ENCODE measurements around the gene BAD. TPM values are rescaled to one million over a fixed set of nuclear protein-coding genes. Genes with fewer than 3 reads are reported as not detected.

The BAD gene
- total and polyA plus RNA-seq, 2 of the 13 experiments (the other 11 are each of a cell fraction or from before 2014, with no cell fraction given): 17.9 to 28.5 TPM

GRCh38 chr11:64225608-64226506 lies 58.6 kb downstream of the BAD start, which contains the start of the genes NUDT22 and TRPT1 (continued):
- TF ChIP-seq, protein P1, sequence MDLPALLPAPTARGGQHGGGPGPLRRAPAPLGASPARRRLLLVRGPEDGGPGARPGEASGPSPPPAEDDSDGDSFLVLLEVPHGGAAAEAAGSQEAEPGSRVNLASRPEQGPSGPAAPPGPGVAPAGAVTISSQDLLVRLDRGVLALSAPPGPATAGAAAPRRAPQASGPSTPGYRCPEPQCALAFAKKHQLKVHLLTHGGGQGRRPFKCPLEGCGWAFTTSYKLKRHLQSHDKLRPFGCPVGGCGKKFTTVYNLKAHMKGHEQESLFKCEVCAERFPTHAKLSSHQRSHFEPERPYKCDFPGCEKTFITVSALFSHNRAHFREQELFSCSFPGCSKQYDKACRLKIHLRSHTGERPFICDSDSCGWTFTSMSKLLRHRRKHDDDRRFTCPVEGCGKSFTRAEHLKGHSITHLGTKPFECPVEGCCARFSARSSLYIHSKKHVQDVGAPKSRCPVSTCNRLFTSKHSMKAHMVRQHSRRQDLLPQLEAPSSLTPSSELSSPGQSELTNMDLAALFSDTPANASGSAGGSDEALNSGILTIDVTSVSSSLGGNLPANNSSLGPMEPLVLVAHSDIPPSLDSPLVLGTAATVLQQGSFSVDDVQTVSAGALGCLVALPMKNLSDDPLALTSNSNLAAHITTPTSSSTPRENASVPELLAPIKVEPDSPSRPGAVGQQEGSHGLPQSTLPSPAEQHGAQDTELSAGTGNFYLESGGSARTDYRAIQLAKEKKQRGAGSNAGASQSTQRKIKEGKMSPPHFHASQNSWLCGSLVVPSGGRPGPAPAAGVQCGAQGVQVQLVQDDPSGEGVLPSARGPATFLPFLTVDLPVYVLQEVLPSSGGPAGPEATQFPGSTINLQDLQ (CRISPR knock-in tag; IDR thresholded peaks at IDR 0.05): no peak
- no peak for TF ChIP-seq NFIC (IDR thresholded peaks at IDR 0.05; ENCODE audit: low read length)
- no peak for TF ChIP-seq EHMT2 (IDR thresholded peaks at IDR 0.05; ENCODE audit: borderline replicate concordance, low read depth, low read length)
- 0 out of 2 replicates have a peak, but pooled peaks have one; percentile 79 for TF ChIP-seq ZNF788 (CRISPR knock-in tag; IDR thresholded peaks at IDR 0.05; ENCODE audit: borderline replicate concordance)
- TF ChIP-seq ZNF614 (CRISPR knock-in tag; IDR thresholded peaks at IDR 0.05; ENCODE audit: borderline replicate concordance): no peak
- TF ChIP-seq, protein P2, sequence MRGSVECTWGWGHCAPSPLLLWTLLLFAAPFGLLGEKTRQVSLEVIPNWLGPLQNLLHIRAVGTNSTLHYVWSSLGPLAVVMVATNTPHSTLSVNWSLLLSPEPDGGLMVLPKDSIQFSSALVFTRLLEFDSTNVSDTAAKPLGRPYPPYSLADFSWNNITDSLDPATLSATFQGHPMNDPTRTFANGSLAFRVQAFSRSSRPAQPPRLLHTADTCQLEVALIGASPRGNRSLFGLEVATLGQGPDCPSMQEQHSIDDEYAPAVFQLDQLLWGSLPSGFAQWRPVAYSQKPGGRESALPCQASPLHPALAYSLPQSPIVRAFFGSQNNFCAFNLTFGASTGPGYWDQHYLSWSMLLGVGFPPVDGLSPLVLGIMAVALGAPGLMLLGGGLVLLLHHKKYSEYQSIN (CRISPR knock-in tag; IDR thresholded peaks at IDR 0.05; ENCODE audit: borderline replicate concordance): no peak
- peak; percentile 61; the same call in 1 of the 2 replicates for TF ChIP-seq ZNF558 (CRISPR knock-in tag; IDR thresholded peaks at IDR 0.05; ENCODE audit: borderline replicate concordance)
- TF ChIP-seq NONO (IDR thresholded peaks at IDR 0.05): no peak
- TF ChIP-seq NONO (CRISPR knock-in tag; conservative IDR thresholded peaks at IDR 0.05): peak; percentile 92
- TF ChIP-seq TBL1XR1 (IDR thresholded peaks at IDR 0.05; ENCODE audit: borderline replicate concordance, low read length, partially characterized antibody): no peak
- TF ChIP-seq SOX5 (CRISPR knock-in tag; IDR thresholded peaks at IDR 0.05; ENCODE audit: borderline replicate concordance): peak; percentile 10; the same call in 1 of the 2 replicates
- no peak for TF ChIP-seq ZBTB21 (CRISPR knock-in tag; IDR thresholded peaks at IDR 0.05)
- TF ChIP-seq, protein P3, sequence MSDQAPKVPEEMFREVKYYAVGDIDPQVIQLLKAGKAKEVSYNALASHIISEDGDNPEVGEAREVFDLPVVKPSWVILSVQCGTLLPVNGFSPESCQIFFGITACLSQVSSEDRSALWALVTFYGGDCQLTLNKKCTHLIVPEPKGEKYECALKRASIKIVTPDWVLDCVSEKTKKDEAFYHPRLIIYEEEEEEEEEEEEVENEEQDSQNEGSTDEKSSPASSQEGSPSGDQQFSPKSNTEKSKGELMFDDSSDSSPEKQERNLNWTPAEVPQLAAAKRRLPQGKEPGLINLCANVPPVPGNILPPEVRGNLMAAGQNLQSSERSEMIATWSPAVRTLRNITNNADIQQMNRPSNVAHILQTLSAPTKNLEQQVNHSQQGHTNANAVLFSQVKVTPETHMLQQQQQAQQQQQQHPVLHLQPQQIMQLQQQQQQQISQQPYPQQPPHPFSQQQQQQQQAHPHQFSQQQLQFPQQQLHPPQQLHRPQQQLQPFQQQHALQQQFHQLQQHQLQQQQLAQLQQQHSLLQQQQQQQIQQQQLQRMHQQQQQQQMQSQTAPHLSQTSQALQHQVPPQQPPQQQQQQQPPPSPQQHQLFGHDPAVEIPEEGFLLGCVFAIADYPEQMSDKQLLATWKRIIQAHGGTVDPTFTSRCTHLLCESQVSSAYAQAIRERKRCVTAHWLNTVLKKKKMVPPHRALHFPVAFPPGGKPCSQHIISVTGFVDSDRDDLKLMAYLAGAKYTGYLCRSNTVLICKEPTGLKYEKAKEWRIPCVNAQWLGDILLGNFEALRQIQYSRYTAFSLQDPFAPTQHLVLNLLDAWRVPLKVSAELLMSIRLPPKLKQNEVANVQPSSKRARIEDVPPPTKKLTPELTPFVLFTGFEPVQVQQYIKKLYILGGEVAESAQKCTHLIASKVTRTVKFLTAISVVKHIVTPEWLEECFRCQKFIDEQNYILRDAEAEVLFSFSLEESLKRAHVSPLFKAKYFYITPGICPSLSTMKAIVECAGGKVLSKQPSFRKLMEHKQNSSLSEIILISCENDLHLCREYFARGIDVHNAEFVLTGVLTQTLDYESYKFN (CRISPR knock-in tag; conservative IDR thresholded peaks at IDR 0.05): peak; percentile 52
- TF ChIP-seq, protein P4, sequence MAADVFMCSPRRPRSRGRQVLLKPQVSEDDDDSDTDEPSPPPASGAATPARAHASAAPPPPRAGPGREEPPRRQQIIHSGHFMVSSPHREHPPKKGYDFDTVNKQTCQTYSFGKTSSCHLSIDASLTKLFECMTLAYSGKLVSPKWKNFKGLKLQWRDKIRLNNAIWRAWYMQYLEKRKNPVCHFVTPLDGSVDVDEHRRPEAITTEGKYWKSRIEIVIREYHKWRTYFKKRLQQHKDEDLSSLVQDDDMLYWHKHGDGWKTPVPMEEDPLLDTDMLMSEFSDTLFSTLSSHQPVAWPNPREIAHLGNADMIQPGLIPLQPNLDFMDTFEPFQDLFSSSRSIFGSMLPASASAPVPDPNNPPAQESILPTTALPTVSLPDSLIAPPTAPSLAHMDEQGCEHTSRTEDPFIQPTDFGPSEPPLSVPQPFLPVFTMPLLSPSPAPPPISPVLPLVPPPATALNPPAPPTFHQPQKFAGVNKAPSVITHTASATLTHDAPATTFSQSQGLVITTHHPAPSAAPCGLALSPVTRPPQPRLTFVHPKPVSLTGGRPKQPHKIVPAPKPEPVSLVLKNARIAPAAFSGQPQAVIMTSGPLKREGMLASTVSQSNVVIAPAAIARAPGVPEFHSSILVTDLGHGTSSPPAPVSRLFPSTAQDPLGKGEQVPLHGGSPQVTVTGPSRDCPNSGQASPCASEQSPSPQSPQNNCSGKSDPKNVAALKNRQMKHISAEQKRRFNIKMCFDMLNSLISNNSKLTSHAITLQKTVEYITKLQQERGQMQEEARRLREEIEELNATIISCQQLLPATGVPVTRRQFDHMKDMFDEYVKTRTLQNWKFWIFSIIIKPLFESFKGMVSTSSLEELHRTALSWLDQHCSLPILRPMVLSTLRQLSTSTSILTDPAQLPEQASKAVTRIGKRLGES (CRISPR knock-in tag; IDR thresholded peaks at IDR 0.05; ENCODE audit: borderline replicate concordance): no peak
- TF ChIP-seq, protein P5, sequence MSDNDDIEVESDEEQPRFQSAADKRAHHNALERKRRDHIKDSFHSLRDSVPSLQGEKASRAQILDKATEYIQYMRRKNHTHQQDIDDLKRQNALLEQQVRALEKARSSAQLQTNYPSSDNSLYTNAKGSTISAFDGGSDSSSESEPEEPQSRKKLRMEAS (IDR thresholded peaks at IDR 0.05): peak; percentile 64
